Measurements from ENCODE around the gene KCNE2.
"Not testable (repeated sequence)": the region's sequence is repeated elsewhere in the genome, so short reads cannot be mapped to it uniquely, and the experiment has no call there.

KCNE2 gene

GRCh38 chr21:34383724-34384415, 20.1 kb downstream of the KCNE2 start:
- H3K9me2 ChIP-seq (replicated peaks; ENCODE audit: low read depth, low read length); H3K9ac ChIP-seq (ENCODE audit: low read depth, low read length, poor library complexity, severe bottlenecking); H3K9me3 ChIP-seq (ENCODE audit: insufficient read depth, low read depth, low read length); H3K4me3 ChIP-seq (ENCODE audit: low read length, poor library complexity, severe bottlenecking); H2AFZ ChIP-seq (ENCODE audit: low read length); H3K27me3 ChIP-seq (ENCODE audit: insufficient read depth, low read length, poor library complexity, severe bottlenecking); H3K36me3 ChIP-seq (ENCODE audit: insufficient read depth, low read length); H3K4me2 ChIP-seq (ENCODE audit: low read depth, low read length, poor library complexity, severe bottlenecking); H3K4me1 ChIP-seq (ENCODE audit: insufficient read depth, low read length, poor library complexity, severe bottlenecking); H3F3A ChIP-seq (ENCODE audit: low read depth); H3K79me2 ChIP-seq (ENCODE audit: insufficient read depth, low read length); H4K20me1 ChIP-seq (ENCODE audit: insufficient read depth, low read length, poor library complexity, severe bottlenecking): not testable (repeated sequence)

- not testable (repeated sequence) for H3K36me3 ChIP-seq (ENCODE audit: insufficient read depth, low read length)
These were observed 36.7 kb downstream of the KCNE2 start for GRCh38 chr21:34400522-34400921.

GRCh38 chr21:34404742-34405141, 40.9 kb downstream of the KCNE2 start:
- H3F3A ChIP-seq (ENCODE audit: low read depth) = not testable (repeated sequence)

More at GRCh38 chr21:34400522-34400921, 36.7 kb downstream of the KCNE2 start:
- H3K4me2 ChIP-seq (ENCODE audit: low read depth, low read length, poor library complexity, severe bottlenecking); H3K9ac ChIP-seq (ENCODE audit: low read depth, low read length, poor library complexity, severe bottlenecking); H3K9me2 ChIP-seq (replicated peaks; ENCODE audit: low read depth, low read length); H3K4me1 ChIP-seq (ENCODE audit: insufficient read depth, low read length, poor library complexity, severe bottlenecking); H3K27me3 ChIP-seq (ENCODE audit: insufficient read depth, low read length, poor library complexity, severe bottlenecking); H3F3A ChIP-seq (ENCODE audit: low read depth); H3K9me3 ChIP-seq (ENCODE audit: insufficient read depth, low read depth, low read length); H4K20me1 ChIP-seq (ENCODE audit: insufficient read depth, low read length, poor library complexity, severe bottlenecking); H3K79me2 ChIP-seq (ENCODE audit: insufficient read depth, low read length); H2AFZ ChIP-seq (ENCODE audit: low read length); H3K4me3 ChIP-seq (ENCODE audit: low read length, poor library complexity, severe bottlenecking): not testable (repeated sequence)

DNA sequence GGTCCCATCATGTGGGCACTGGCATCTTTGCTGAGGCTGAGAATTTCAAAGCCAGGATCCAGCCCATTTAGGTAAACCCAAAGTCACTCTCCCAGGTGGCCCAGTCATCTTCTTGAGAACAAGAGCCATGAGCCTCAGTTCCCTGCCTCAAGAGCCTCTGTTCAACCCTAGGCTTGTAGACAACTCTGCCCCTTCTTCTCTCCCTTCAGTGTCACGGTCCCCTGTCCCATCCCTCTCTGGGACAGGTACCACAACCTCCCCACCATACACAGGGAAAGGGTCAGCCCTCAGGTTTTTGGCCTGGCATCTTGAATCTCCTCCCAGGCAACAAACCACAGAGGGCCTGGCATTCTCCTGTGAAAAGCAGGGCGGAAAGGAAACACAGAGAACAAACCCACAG, 41.9 kb downstream of the KCNE2 start:
- H3K36me3 ChIP-seq (ENCODE audit: insufficient read depth, low read length); H3K27me3 ChIP-seq (ENCODE audit: insufficient read depth, low read length, poor library complexity, severe bottlenecking); H3K9ac ChIP-seq (ENCODE audit: low read depth, low read length, poor library complexity, severe bottlenecking); H3K4me3 ChIP-seq (ENCODE audit: low read length, poor library complexity, severe bottlenecking); H3K79me2 ChIP-seq (ENCODE audit: insufficient read depth, low read length); H3F3A ChIP-seq (ENCODE audit: low read depth); H3K9me3 ChIP-seq (ENCODE audit: insufficient read depth, low read depth, low read length); H4K20me1 ChIP-seq (ENCODE audit: insufficient read depth, low read length, poor library complexity, severe bottlenecking); H3K4me2 ChIP-seq (ENCODE audit: low read depth, low read length, poor library complexity, severe bottlenecking); H3K4me1 ChIP-seq (ENCODE audit: insufficient read depth, low read length, poor library complexity, severe bottlenecking); H3K9me2 ChIP-seq (replicated peaks; ENCODE audit: low read depth, low read length); H2AFZ ChIP-seq (ENCODE audit: low read length): not testable (repeated sequence)

More at GRCh38 chr21:34404742-34405141, 40.9 kb downstream of the KCNE2 start:
- H2AFZ ChIP-seq (ENCODE audit: low read length); H3K9me2 ChIP-seq (replicated peaks; ENCODE audit: low read depth, low read length); H3K4me1 ChIP-seq (ENCODE audit: insufficient read depth, low read length, poor library complexity, severe bottlenecking); H3K79me2 ChIP-seq (ENCODE audit: insufficient read depth, low read length); H3K4me2 ChIP-seq (ENCODE audit: low read depth, low read length, poor library complexity, severe bottlenecking); H3K27me3 ChIP-seq (ENCODE audit: insufficient read depth, low read length, poor library complexity, severe bottlenecking); H3K36me3 ChIP-seq (ENCODE audit: insufficient read depth, low read length); H4K20me1 ChIP-seq (ENCODE audit: insufficient read depth, low read length, poor library complexity, severe bottlenecking); H3K9me3 ChIP-seq (ENCODE audit: insufficient read depth, low read depth, low read length); H3K4me3 ChIP-seq (ENCODE audit: low read length, poor library complexity, severe bottlenecking); H3K9ac ChIP-seq (ENCODE audit: low read depth, low read length, poor library complexity, severe bottlenecking): not testable (repeated sequence)

DNA sequence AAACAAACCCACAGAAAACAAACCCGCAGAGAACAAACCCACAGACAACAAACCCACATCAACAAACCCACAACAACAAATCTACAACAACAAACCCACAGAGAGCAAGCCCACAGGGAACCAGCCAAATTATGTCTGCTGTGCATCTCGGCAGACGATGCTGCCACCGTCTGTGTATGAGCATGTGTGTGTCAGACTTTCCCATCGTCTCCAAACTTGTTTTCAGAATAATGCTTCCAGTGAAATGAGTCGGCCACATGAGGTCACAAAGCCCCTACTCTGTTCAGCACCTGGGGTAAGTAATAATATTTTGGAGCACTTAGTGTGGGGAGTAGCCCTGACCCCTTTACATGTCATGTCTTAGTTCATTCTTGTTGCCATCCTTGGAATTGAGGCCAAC, 42.3 kb downstream of the KCNE2 start:
- H4K20me1 ChIP-seq (ENCODE audit: insufficient read depth, low read length, poor library complexity, severe bottlenecking); H3K27me3 ChIP-seq (ENCODE audit: insufficient read depth, low read length, poor library complexity, severe bottlenecking); H3K79me2 ChIP-seq (ENCODE audit: insufficient read depth, low read length); H3F3A ChIP-seq (ENCODE audit: low read depth); H3K4me2 ChIP-seq (ENCODE audit: low read depth, low read length, poor library complexity, severe bottlenecking); H3K9ac ChIP-seq (ENCODE audit: low read depth, low read length, poor library complexity, severe bottlenecking); H3K9me3 ChIP-seq (ENCODE audit: insufficient read depth, low read depth, low read length); H3K36me3 ChIP-seq (ENCODE audit: insufficient read depth, low read length); H3K4me1 ChIP-seq (ENCODE audit: insufficient read depth, low read length, poor library complexity, severe bottlenecking); H3K9me2 ChIP-seq (replicated peaks; ENCODE audit: low read depth, low read length); H3K4me3 ChIP-seq (ENCODE audit: low read length, poor library complexity, severe bottlenecking); H2AFZ ChIP-seq (ENCODE audit: low read length): not testable (repeated sequence)

GRCh38 chr21:34406676-34407075, 42.9 kb downstream of the KCNE2 start:
- not testable (repeated sequence) for H3K4me3 ChIP-seq (ENCODE audit: low read length, poor library complexity, severe bottlenecking); H3F3A ChIP-seq (ENCODE audit: low read depth); H3K4me1 ChIP-seq (ENCODE audit: insufficient read depth, low read length, poor library complexity, severe bottlenecking); H2AFZ ChIP-seq (ENCODE audit: low read length); H3K9ac ChIP-seq (ENCODE audit: low read depth, low read length, poor library complexity, severe bottlenecking); H3K9me3 ChIP-seq (ENCODE audit: insufficient read depth, low read depth, low read length); H3K27me3 ChIP-seq (ENCODE audit: insufficient read depth, low read length, poor library complexity, severe bottlenecking); H3K4me2 ChIP-seq (ENCODE audit: low read depth, low read length, poor library complexity, severe bottlenecking); H3K9me2 ChIP-seq (replicated peaks; ENCODE audit: low read depth, low read length); H3K79me2 ChIP-seq (ENCODE audit: insufficient read depth, low read length); H4K20me1 ChIP-seq (ENCODE audit: insufficient read depth, low read length, poor library complexity, severe bottlenecking); H3K36me3 ChIP-seq (ENCODE audit: insufficient read depth, low read length)

GRCh38 chr21:34407294-34407693, 43.5 kb downstream of the KCNE2 start:
- not testable (repeated sequence) for H3K9ac ChIP-seq (ENCODE audit: low read depth, low read length, poor library complexity, severe bottlenecking); H3K79me2 ChIP-seq (ENCODE audit: insufficient read depth, low read length); H2AFZ ChIP-seq (ENCODE audit: low read length); H3K9me2 ChIP-seq (replicated peaks; ENCODE audit: low read depth, low read length); H3K9me3 ChIP-seq (ENCODE audit: insufficient read depth, low read depth, low read length); H3K27me3 ChIP-seq (ENCODE audit: insufficient read depth, low read length, poor library complexity, severe bottlenecking); H4K20me1 ChIP-seq (ENCODE audit: insufficient read depth, low read length, poor library complexity, severe bottlenecking); H3K4me1 ChIP-seq (ENCODE audit: insufficient read depth, low read length, poor library complexity, severe bottlenecking); H3K4me3 ChIP-seq (ENCODE audit: low read length, poor library complexity, severe bottlenecking); H3K36me3 ChIP-seq (ENCODE audit: insufficient read depth, low read length); H3F3A ChIP-seq (ENCODE audit: low read depth); H3K4me2 ChIP-seq (ENCODE audit: low read depth, low read length, poor library complexity, severe bottlenecking)

All from Loucy (cell line).